Gastroesophageal sphincter (tissue), 3 donors: ENCODE data around the gene BDH1.

Experiments
- CTCF ChIP-seq, 4 experiments: fragments of 200-600 bp in 2 of 4; fragments of 450-650 bp in 2 of 4; sonication (generic) in 1 of 4; IDR thresholded peaks; one replicate each; pipeline ENCODE4 v1.5.1; 2017 to 2019; ENCODE audit warnings: antibody characterized with exemption in 4 of 4, mild to moderate bottlenecking in 2 of 4, moderate library complexity in 2 of 4
- EP300 ChIP-seq: sonication (generic); formaldehyde crosslinking; IDR thresholded peaks from one replicate; pipeline ENCODE4 v1.6.1; 2017; ENCODE audit warnings: antibody characterized with exemption, mild to moderate bottlenecking
- POLR2A ChIP-seq, 2 donors: fragments of 450-650 bp; IDR thresholded peaks; one replicate each; pipeline ENCODE4 v1.6.1; 2017; ENCODE audit warnings: antibody characterized with exemption in 2 of 2, mild to moderate bottlenecking in 2 of 2, moderate library complexity in 1 of 2

- TF ChIP-seq POLR2A (IDR thresholded peaks at IDR 0.05) = no peak
- TF ChIP-seq EP300 = no peak
- no peak for TF ChIP-seq CTCF (IDR thresholded peaks at IDR 0.05)
These were observed 10.2 kb downstream of the BDH1 start for GRCh38 chr3:197545571-197545970.
